WERI-Rb-1 (cell line): ENCODE data around the gene SETDB2.

Source experiments
- DNase-seq: peaks from one replicate; pipeline ENCODE4 v3.0.0-alpha.2; 2020
- H3K27ac ChIP-seq: fragments of 250-450 bp; sonication (Bioruptor Pico); 2 replicates; pipeline ENCODE4 v1.5.1; 2020; ENCODE audit warnings: mild to moderate bottlenecking, moderate library complexity
- H3K27me3 ChIP-seq: fragments of 250-450 bp; sonication (Bioruptor Pico); 2 replicates; pipeline ENCODE4 v1.5.1; 2021; ENCODE audit warnings: mild to moderate bottlenecking, low read depth, moderate library complexity; ENCODE audit not compliant: insufficient read depth, severe bottlenecking
- H3K36me3 ChIP-seq: fragments of 250-450 bp; sonication (Bioruptor Pico); 2 replicates; pipeline ENCODE4 v1.5.1; 2020; ENCODE audit warnings: mild to moderate bottlenecking, moderate library complexity
- H3K4me3 ChIP-seq: 2 replicates; pipeline ENCODE4 v1.5.1; 2011; ENCODE audit warnings: low read depth, mild to moderate bottlenecking, control low read depth, low read length
- H3K9me3 ChIP-seq: fragments of 250-450 bp; sonication (Bioruptor Pico); 2 replicates; pipeline ENCODE4 v1.5.1; 2021; ENCODE audit warnings: mild to moderate bottlenecking, moderate library complexity; ENCODE audit not compliant: severe bottlenecking
- CTCF ChIP-seq: IDR thresholded peaks from 2 replicates; pipeline ENCODE4 v1.5.1; 2011; ENCODE audit warnings: low read depth, mild to moderate bottlenecking, control low read depth, inconsistent platforms, low read length

The SETDB2 gene

DNA sequence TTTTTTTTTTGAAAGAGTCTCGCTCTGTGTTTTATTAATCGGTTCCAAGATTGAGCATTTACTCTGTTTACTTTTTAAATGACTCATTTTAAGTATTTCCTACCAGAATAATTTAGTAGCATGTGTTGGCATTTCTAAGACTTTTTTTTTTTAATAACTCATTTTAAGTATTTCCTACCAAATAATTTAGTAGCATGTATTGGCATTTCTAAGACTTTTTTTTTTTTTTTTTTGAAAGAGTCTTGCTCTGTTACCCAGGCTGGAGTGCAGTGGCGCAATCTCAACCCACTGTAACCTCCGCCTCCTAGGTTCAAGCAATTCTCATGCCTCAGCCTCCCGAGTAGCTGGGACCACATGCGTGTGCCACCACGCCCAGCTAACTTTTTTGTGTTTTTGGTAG is 13.1 kb downstream of the SETDB2 start:
- Histone ChIP-seq H3K36me3 (no peaks in the 10 kb centered on the region), H3K9me3 (no peaks in the 10 kb centered on the region), H3K27ac (no peak overlapping the region), H3K27me3 (no peaks in the 10 kb centered on the region), H3K4me3 (no peak overlapping the region)
- TF ChIP-seq CTCF, result no peak
- no peak for DNase-seq

GRCh38 chr13:49459580-49459979 is 15.5 kb downstream of the SETDB2 start:
- no peaks in the 10 kb centered on the region for H3K27me3 ChIP-seq
- H3K27ac ChIP-seq, result no peak overlapping the region
- no peak for DNase-seq
- no peaks in the 10 kb centered on the region for H3K36me3 ChIP-seq
- no peak for TF ChIP-seq CTCF
- H3K4me3 ChIP-seq, result no peak overlapping the region
- H3K9me3 ChIP-seq, result no peaks in the 10 kb centered on the region

DNA sequence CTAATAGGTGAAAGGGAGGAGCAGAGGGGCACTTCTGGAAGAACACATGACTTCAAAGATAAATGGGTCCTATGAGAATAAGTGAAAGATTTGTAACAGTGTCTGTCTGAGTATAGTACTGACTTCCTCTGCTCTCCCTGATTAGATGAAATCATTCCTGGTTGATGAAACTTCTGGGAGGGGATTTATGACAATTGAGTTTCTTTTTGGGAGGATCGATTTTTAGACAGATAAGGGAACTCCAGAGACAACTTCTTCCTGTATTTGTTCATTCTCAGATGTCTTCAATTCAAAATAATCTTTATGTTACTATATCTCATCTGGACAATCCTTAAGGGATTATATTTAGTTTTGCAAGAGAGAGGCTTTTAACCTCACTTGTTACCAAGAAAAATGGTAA is 20.0 kb downstream of the SETDB2 start:
- Histone ChIP-seq H3K27me3 (no peaks in the 10 kb centered on the region), H3K27ac (no peak overlapping the region), H3K9me3 (no peaks in the 10 kb centered on the region), H3K4me3 (no peak overlapping the region), H3K36me3 (no peaks in the 10 kb centered on the region)
- no peak for DNase-seq
- TF ChIP-seq CTCF, result no peak

GRCh38 chr13:49464621-49465325 is 20.7 kb downstream of the SETDB2 start:
- no peaks in the 10 kb centered on the region for H3K36me3 ChIP-seq
- no peak overlapping the region for H3K4me3 ChIP-seq
- no peak for TF ChIP-seq CTCF
- no peaks in the 10 kb centered on the region for H3K9me3 ChIP-seq
- H3K27ac ChIP-seq, result no peak overlapping the region
- H3K27me3 ChIP-seq, result no peaks in the 10 kb centered on the region
- DNase-seq, result no peak

DNA sequence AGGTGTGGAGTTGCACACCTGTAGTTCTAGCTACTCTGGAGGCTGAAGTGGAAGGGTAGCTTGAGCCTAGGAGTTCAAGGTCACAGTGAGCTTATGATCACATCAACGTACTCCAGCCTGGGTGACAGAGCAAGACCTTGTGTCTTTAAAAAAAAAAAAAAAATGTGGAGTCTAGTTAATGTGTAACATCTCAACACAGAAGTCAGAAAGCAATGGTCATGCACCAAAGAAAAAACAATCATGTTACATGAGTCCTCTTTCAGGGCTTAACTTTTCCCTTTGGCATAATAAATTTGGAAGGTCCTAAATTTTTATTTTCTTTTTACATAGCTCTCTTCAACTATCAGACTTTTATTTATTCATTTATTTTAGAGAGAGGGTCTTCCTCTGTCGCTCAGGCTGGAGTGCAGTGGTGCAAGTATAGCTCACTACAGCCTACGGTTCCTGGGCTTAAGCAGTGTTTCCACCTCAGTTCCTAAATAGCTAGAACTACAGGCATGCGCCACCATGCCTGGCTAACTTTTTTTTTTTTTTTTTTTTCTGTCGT is 22.3 kb downstream of the SETDB2 start:
- TF ChIP-seq CTCF, result no peak
- Histone ChIP-seq H3K9me3 (no peaks in the 10 kb centered on the region), H3K27ac (no peak overlapping the region), H3K4me3 (no peak overlapping the region), H3K27me3 (no peaks in the 10 kb centered on the region), H3K36me3 (no peaks in the 10 kb centered on the region)
- DNase-seq, result no peak

- Histone ChIP-seq H3K27ac (no peak overlapping the region), H3K36me3 (no peaks in the 10 kb centered on the region), H3K9me3 (no peaks in the 10 kb centered on the region), H3K4me3 (no peak overlapping the region), H3K27me3 (no peaks in the 10 kb centered on the region)
- no peak for DNase-seq
- no peak for TF ChIP-seq CTCF
Observed at GRCh38 chr13:49472186-49472585, 28.1 kb downstream of the SETDB2 start.
